Measurements from ENCODE around the gene PGAM2. TPM values are rescaled to one million over a fixed set of nuclear protein-coding genes. Genes with fewer than 3 reads are reported as not detected.

PGAM2 gene
- total RNA-seq, 4 donors from 2014 or later: 2.2 to 28.0 (median 9.1) TPM

DNA sequence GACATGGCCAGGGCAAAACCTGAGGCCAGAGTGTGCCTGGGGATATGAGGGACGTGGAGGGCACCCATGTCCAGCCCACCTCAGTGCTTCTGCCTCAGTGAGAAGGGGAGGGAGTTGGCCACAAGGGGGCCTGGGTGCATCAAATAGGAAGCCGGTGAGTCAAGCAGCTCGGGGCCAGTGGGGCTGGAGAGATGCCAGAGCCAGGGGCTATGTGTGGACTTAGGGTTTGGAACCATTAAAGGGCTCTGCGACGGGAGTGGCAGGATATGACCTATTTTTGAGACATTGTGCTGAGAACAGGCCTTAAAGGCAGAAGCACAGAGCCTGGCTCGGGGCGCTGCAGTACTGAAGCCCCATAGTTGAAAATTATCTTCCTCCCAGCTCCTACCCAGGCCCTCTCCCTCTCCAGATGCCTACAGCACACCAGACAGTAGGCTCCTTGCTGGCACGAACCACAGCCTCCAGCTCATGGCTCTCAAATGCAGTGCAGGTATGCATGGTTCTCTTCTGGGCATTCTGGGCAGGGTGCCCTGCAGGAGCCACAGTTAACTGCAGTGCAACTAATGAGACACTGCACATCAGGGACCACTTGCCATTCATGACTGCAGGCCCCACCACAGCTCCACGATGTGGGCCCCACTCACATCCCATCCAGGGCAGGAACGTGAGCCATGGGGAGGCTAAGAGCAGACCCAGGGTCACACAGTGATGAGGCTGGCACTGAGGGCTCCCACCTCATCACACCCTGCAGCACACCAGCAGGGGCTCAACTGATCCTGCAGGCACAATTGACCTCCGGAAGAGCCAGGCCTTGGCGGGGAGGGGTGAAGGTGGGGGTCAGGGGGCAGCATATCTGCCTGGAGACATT, 7.2 kb upstream of the PGAM2 start:
- Histone ChIP-seq H3K9me3 (no peaks in the 10 kb centered on the region), H3K36me3 (peaks cover 18 to 36% of the 10 kb centered on the region in 2 donors), H3K4me3 (replicated peaks in 1 of 3) (no peak overlapping the region), H3K27me3 (no peaks in the 10 kb centered on the region), H3K4me1 (peaks cover 0 to 16% of the 10 kb centered on the region in 2 donors), H3K27ac (no peak overlapping the region)
- intact Hi-C loops (cut with DNase I): no loop called here
- TF ChIP-seq POLR2A (IDR thresholded peaks at IDR 0.05): no peak
- TF ChIP-seq, protein P1, sequence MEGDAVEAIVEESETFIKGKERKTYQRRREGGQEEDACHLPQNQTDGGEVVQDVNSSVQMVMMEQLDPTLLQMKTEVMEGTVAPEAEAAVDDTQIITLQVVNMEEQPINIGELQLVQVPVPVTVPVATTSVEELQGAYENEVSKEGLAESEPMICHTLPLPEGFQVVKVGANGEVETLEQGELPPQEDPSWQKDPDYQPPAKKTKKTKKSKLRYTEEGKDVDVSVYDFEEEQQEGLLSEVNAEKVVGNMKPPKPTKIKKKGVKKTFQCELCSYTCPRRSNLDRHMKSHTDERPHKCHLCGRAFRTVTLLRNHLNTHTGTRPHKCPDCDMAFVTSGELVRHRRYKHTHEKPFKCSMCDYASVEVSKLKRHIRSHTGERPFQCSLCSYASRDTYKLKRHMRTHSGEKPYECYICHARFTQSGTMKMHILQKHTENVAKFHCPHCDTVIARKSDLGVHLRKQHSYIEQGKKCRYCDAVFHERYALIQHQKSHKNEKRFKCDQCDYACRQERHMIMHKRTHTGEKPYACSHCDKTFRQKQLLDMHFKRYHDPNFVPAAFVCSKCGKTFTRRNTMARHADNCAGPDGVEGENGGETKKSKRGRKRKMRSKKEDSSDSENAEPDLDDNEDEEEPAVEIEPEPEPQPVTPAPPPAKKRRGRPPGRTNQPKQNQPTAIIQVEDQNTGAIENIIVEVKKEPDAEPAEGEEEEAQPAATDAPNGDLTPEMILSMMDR (IDR thresholded peaks at IDR 0.05): peak in 5 of 6 experiments; percentile 24 to 51 (median 38)
- 55 to 78% methylated on average over 8 to 10 of the region's 12 CpGs for WGBS, 2 donors
- peak; percentile 48 to 60 for DNase-seq

DNA sequence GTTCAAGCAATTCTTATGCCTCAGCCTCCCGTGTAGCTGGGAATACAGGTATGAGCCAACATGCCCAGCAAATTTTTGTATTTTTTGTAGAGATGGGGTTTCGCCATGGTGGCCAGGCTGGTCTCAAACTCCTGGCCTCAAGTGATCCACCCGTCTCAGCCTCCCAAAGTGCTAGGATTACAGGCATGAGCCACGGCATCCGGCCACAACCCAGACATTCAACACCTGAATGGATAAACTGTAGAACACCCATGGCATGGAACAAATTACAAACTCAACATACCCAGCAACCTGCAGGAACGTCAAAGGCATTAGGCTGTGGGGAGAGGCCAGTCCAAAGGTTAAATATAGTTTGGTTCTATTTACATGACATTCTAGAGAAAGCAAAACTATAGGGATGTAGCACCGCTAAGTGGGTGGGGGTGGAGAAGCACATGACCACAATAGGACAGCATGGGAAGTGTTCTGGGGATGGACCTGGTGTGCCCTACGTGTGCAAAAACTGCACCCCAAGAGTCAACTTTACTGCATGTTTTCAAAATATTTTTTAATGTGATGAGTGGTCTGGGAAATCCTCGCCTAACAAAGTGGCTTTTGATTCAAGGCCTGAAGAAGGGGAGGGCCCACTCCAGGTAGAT, 6.5 kb upstream of the PGAM2 start:
- peaks cover 0 to 15% of the 10 kb centered on the region in 2 donors for H3K4me1 ChIP-seq

DNA sequence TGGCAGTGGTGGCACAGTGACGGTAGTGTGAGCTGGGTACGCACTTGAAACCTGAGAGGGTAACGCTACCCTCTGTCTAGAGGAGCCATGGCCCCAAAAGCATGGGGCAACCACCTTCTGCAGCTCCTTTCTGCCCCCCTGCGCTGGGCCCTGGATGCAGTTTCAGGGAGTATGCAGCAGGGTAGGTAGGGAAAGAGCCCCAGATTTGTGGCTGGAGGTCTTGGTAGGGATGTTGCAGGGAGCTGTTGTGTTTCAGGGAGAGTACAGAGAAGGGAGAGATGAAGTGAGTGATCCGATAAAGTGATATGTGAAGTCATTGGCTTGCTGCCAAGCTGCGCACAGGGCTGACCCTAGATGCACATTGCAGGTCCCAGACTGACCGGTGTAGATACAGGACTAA, 2.7 kb upstream of the PGAM2 start:
- TF ChIP-seq, protein P1 (IDR thresholded peaks at IDR 0.05): no peak
- TF ChIP-seq POLR2A (IDR thresholded peaks at IDR 0.05): no peak
- intact Hi-C loops (cut with DNase I): no loop called here
- WGBS, 2 donors: 70 to 74% methylated on average over 7 of the region's 7 CpGs
- H3K27ac ChIP-seq: no peak overlapping the region
- no peaks in the 10 kb centered on the region for H3K27me3 ChIP-seq
- no peak for DNase-seq
- H3K36me3 ChIP-seq: peaks cover 3 to 4% of the 10 kb centered on the region in 2 donors
- no peaks in the 10 kb centered on the region for H3K9me3 ChIP-seq
- H3K4me3 ChIP-seq (replicated peaks in 1 of 3): no peak overlapping the region
- peaks cover 15 to 32% of the 10 kb centered on the region in 2 donors for H3K4me1 ChIP-seq

More for the DNA sequence above, 6.5 kb upstream of the PGAM2 start:
- peaks cover 18 to 33% of the 10 kb centered on the region in 2 donors for H3K36me3 ChIP-seq
- TF ChIP-seq, protein P1 (IDR thresholded peaks at IDR 0.05): no peak
- TF ChIP-seq POLR2A (IDR thresholded peaks at IDR 0.05): no peak
- no peak overlapping the region for H3K4me3 ChIP-seq (replicated peaks in 1 of 3)
- no peaks in the 10 kb centered on the region for H3K9me3 ChIP-seq
- DNase-seq: no peak
- H3K27me3 ChIP-seq: no peaks in the 10 kb centered on the region
- WGBS, 2 donors: 83 to 86% methylated on average over 9 of the region's 9 CpGs
- intact Hi-C loops (cut with DNase I): no loop called here
- H3K27ac ChIP-seq: no peak overlapping the region

DNA sequence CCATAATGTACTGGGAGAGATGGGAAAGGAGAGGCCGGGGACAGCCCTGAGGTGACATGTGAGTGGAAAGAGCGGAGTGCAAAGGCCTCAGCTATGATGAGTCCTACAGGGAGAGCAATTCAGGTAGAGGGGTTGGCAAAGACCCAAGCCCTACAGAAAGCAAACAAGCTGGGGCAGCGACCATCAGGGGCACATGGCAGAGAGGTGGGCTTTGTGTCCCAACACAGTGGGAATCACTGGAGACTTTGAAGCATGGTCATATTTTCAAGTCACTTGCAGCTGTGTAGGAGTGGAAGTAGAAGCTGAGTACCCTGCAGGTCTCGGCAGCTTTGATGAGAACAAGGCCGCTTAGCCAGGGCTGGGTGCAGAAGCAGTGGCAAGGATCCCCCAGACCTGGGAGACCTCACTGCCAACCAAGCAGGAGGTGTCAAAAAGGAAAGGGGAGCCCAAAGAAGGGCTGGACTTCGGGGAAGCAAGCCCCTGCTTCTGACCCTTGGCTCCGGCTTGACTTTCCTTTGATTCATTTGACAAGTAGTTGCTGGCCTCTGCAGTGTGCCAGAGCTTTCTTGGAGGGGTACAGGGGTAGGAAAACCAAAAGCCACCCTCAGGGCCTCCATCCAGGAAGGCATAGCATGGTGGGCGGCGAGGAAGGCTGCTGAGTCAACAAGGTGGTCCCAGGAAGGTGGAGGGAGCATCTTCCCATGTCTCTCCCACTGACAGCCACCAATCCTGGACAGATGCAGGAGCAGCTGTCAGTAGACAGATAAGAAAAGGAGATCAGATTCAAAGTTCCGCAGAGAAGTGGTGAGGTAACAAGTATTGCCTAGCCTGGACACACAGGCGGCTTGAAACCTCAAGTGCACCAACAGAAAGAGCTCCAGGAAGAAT, 1.9 kb upstream of the PGAM2 start:
- intact Hi-C loops (cut with DNase I): no loop called here
- 75 to 84% methylated on average over 11 of the region's 11 CpGs for WGBS, 2 donors
- H3K9me3 ChIP-seq: no peaks in the 10 kb centered on the region
- peaks cover 15 to 26% of the 10 kb centered on the region in 2 donors for H3K4me1 ChIP-seq
- H3K27ac ChIP-seq: no peak overlapping the region
- no peak for TF ChIP-seq POLR2A (IDR thresholded peaks at IDR 0.05)
- TF ChIP-seq, protein P1 (IDR thresholded peaks at IDR 0.05): no peak
- DNase-seq: no peak
- no peaks in the 10 kb centered on the region for H3K36me3 ChIP-seq
- no peaks in the 10 kb centered on the region for H3K27me3 ChIP-seq
- H3K4me3 ChIP-seq (replicated peaks in 1 of 3): no peak overlapping the region

All from thyroid gland (tissue), 4 donors.